Left renal pelvis (tissue), 4 donors: ENCODE results near the gene FCRL5. TPM values are rescaled to one million over a fixed set of nuclear protein-coding genes. Genes with fewer than 3 reads are reported as not detected.
A peak's percentile ranks its signal among the peaks of the same experiment; 100 is the strongest.

Source experiments
- DNase-seq, 4 donors: peaks; one replicate each; pipeline ENCODE4 v3.0.0-alpha.2; 2013; ENCODE audit warnings: low read depth in 4 of 4, low spot score in 3 of 4
- polyA plus RNA-seq, 4 donors: library from polyadenylated mRNA; unstranded; fragments of 120-200 nt; gene quantifications; one replicate each; pipeline ENCODE4 v1.2.1, GENCODE V29; 2013; ENCODE audit not compliant: insufficient read length in 4 of 4

FCRL5 gene
- polyA plus RNA-seq, 4 donors, result 0.09 to 0.14 (median 0.14) TPM; not detected in 1

DNA sequence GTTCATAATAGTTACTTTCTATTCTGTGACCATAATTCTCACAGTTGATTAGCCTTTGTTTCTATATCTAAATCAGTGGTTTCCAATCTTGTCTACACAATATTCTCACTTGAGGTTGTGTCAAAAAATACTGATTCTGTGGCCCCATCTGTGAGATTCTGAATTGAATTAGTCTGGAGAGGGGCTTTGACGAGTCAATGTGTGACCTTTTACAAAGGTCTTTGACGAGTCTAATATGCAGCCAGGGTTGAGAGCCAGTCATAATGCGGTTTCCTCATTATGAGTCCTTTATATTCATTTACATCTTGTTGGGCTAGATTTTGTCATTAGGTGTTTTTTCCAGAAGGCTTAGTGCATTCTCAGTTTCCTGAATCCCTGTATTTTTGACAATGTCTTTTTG lies 19.7 kb downstream of the FCRL5 start:
- DNase-seq, result no peak

DNA sequence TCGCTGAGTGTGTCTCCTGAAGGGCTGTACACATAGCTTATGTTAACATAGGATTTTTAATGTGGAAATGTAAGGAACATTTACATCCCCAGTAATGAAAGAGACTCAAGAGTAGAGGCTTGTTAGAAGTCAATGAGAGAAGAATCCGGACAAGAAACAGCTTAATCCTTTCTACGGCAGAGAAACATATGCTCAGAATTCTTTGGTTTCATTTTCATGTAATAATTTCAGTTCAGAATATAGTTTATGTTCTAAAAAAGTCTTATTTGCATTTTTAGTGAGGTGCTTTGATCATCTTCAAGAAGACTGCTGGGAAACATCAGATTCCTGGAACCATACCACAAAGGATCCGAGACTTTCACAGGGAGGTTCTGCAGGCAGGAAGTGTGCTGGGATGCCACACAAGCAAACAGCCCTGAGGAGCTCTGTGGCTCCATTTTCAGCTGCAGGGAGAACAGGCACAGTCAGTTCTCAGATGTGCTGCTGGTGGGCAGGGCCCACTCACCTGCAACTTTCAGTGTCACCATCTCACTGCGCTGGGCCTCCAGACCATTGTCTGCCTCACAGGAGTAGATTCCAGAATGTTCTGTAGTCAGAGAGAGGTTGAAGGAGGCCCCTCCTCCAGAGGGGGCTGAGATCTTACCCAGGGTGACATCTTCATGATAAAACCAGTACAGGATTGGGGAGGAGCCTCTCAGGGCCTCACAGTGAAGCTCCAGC lies 28.4 kb downstream of the FCRL5 start:
- DNase-seq, result no peak

DNA sequence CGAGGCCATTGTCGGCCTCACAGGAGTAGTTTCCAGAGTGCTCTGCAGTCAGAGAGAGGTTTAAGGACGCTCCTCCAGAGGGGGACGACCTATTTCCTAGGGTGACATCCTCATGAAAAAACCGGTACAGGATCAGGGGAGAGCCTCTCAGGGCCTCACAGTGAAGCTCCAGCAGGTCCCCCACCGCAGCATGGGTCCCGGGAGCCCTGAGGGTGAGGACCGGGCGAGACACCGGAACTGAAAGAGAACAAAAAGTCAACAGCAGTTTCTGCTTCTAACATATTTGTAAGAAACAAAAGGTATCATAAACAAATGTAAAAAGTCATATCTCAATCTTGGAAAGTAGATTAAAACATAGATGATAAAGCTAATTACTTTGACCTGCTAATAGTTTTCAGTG lies 31.3 kb downstream of the FCRL5 start:
- no peak for DNase-seq

DNA sequence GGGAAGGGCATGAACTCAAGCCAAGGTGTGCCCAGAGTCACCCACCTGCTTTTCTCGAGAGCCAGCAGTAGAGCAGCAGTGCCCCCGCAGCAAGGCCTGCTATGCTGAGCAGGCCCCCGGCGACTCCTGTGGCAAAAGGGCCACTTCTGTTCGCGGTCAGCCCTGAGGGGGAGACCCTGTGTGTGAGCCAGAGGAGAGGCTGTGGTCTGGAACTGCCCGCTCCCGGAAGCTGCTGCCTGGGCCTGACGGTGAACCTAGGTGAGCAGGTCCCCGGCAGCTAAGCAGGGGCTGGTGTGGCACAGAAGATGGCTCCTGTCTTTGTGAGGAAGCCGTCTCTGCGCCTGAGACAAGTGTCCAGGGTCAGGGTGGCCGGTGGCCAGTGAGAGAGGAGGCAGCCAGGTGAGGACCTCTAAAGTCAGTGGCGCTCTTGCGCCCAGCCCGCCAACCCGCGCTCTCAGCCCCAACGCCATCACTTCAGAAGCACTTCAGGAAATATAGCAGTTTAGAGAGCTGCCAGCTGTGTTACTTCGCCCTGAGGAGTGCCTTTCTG lies 31.9 kb downstream of the FCRL5 start:
- no peak for DNase-seq

DNA sequence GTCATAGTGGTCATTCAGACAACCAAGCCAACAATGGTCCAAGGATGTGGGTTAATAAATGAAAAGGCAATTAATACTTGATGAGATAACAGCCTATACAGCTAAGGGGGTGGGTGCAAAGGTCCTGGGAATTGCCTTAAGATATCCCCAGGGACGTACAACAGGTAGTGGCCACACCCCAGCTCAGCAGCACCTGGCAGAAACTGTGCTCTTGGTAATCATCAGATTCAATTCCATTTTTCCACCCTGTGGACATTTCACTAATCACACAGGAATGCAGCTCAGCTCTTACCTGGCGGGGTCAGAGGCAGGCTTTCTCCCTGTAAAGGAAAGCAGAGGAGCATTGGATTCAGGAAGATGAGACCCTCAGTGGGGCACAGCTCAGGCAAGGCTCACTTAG lies 32.9 kb downstream of the FCRL5 start:
- DNase-seq, result no peak

DNA sequence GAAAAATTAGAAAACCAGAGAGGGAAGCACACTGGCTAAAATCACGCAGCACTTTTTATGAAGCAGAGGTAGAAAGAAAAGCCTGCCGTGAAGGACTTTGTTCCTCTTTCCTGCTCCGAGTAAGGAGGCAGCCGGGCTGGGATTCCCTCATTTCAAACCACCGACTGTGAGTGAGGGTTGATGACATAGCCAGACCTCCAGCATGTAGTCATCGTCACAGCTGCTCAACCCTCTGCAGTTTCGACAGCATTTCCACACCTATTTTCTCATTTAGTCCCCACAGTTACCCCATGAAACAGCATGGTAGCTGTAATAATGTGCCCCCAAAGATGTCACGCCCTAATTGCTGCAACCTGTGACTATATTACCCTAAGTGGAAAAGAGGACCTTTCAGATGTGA lies 35.3 kb downstream of the FCRL5 start:
- DNase-seq, result no peak

DNA sequence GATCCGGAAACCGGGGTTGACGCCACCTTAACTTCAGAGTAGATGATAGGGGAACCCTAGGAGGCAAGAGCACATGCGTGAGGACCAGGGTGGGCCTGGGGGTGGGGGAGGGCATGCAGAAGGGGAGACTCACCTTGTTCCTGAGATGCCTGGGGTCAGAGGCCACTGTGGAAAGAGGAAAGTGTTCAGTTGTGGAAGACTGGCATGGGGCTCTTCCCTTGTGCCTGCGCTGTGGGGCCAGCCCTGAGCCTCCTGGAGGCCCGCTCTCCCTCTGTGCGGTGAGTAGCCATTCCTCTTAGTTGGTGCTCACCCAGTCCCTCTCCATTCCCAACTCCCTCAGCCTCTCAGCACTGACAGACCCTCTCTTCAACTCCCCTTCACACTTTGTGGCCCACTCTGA lies 36.6 kb downstream of the FCRL5 start:
- DNase-seq, result no peak

DNA sequence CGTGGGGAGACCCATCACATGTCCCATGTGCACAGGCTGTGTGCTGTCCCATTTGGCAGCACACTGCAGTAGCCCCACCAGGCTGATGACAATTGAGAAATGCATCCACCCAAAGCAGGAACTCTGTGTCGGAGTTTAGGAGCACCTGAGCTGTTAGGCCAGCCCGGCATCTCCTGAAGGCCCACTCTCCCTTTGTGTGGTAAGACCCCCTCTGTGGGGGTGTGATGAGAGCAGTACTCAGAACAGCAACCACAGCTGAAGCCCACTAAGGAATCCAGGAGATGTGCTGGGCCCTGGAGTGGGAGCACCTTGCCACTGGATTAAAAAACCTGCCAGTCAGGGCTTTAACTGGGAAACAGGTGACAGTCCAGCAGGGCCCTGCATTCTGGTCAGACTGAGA lies 37.2 kb downstream of the FCRL5 start:
- DNase-seq, result no peak

DNA sequence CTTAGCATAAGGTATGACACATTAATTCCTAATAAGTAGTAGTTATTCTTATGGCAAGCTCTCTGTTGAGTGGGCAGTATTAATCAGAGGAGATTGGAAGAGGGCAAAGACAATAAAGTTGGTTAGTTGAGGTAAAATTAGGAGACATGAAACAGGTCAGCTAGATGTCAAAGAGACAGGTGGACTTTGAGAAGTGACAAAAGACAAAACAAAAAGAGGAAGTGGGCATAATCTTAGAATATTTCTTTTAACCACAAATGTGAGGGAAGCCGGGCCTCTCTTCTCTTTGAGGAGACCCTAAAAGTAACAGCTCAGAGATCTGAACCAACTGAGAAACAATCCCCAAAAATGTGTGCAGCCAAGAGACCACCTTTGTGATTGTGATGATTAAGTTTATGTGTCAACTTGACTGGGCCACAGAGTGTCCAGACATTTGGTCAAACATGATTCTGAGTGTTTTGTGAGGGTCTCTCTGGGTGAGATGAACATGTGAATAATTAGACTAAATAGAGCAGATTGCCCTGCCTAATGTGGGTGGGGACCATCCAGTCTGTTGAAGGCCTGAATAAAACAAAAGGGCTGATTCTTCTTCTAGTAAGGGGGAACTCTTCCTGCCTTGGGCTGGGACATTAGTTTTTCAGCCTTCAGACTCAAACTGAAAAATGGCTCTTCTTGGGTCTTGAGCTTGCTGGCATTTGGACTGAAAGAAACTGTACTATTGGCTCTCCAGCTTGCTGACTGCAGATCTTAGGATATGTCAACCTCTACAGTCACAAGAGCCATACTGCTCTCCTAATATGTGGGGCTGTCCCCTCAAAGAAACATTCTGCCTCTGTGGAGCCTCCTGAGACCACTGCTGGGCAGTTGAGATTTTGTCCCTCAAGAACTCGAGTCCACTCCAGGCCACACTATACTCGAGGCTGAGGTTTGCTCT lies 40.0 kb downstream of the FCRL5 start:
- DNase-seq, result no peak

DNA sequence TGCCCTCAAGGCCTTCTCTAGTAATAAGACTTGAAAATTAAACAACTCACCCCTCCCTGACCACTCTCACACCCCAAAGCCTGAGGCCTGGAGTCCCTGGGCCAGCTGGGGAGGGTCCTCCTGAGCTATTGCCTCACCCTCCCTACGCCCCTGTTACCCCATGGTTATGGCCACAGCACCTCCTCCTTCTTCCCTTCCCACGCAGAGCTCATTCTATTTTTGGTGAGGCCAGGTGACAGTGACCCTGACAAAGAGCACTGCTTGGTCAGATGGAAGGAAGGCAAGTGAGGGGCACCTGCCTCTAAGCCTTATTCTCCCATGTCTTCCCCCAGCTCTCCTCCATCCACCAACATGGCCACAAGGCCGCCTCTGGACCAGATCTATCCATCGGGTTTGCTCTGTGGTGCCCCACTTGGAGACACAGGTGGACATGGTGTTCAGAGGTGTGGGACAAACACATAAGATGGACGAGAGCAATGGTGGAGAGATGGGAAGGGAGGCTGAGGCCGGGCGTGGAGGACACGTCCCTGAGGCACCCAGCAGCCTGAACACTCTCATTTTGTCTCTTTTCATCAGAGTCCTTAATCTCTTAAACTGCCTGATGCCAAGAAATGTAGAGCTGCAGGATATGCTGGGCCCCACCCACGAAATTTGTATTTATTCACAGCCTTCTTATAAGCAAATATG lies 42.6 kb downstream of the FCRL5 start:
- DNase-seq, result no peak

DNA sequence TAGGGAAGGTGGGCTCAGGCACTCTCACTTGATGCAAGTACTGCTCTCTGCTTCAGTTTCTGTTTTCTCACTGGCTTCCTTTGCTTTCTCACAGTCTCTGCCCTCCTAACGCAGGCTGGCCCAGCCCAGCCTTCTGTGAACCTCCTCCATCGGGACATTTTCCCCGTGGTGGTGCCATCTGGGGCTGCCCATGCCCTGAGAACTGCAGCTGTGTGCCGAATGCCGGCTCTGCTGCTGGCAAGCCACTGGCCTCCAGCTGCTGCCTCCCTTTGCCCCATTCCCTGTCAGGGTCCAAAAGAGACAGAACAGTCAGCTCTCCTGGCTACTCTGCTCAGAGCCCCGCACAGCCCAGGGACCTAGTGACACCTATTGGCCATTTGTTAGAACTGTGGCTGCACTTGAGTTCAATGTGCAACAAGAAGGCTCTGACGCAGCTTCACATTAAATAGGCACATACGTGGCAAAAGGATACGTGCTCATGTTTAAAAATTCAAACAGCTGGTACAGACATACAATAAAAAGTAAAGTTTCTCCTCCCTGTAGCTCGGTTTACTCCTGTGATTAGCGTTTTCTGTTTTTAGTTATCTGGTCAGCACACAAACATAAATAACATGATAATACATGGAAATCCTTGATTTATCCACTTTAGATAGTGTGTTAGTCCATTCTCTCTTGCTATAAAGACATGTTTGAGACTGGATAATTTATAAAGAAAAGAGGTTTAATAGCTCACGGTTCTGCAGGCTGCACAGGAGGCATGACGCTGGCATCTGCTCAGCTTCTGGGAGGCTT lies 46.6 kb downstream of the FCRL5 start:
- peak in 1 of 4 donors; percentile 18 for DNase-seq

DNA sequence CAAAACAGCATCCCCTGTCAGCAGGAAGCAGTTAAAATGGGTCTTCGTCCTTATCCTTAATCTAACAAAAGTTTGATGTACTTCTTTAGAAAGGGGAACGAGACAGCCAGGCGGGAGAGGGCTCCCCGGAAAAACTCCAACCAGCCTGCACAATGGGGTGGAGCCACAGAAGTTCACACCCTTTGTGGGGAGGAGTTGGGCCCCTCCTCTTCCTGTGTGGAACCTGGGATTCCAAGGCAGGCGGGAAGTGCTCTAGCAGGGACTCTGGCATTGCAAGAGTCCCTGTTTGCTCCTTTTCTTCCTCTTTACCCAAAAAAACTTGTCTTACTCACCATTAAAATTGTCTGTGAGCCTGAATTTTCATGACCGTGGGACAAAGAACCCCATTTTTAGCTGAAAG lies 47.7 kb downstream of the FCRL5 start:
- no peak for DNase-seq

DNA sequence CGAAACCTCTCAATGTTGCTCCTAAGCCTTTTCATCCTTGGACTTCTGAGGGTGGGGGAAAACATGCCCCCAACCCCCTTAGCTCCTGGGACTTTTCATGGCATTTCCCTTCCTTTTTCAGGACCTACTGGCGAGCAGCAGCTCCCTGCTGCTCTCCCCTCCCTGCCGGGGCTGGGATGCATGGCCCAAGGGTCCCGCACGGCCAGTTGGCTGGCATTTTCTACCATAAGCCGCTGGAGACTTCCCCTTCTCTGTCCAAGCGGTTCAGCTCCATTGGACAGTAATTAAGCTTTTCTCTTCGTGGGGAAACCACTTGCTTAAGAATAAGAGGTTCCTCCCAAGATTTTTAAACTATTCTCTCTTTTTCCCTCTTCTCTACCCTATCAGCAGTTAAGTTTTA lies 52.8 kb downstream of the FCRL5 start:
- no peak for DNase-seq

DNA sequence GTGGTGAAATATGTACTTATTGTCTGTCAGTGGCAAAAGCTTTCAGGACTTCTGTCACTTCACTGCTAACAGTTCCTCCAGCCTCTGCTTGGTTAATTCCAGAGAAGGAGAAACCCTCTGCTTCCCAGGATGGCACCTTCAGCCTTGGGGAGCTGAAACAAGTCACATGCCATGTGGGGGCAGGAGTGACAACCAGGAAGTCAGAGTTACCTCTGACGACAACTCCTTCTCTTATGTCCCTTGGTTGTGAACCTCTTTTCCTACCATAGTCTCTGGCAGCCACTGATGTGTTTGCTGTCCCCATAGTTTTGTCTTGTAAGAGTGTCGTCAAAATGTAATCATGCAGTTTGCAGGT lies 53.6 kb downstream of the FCRL5 start:
- no peak for DNase-seq

DNA sequence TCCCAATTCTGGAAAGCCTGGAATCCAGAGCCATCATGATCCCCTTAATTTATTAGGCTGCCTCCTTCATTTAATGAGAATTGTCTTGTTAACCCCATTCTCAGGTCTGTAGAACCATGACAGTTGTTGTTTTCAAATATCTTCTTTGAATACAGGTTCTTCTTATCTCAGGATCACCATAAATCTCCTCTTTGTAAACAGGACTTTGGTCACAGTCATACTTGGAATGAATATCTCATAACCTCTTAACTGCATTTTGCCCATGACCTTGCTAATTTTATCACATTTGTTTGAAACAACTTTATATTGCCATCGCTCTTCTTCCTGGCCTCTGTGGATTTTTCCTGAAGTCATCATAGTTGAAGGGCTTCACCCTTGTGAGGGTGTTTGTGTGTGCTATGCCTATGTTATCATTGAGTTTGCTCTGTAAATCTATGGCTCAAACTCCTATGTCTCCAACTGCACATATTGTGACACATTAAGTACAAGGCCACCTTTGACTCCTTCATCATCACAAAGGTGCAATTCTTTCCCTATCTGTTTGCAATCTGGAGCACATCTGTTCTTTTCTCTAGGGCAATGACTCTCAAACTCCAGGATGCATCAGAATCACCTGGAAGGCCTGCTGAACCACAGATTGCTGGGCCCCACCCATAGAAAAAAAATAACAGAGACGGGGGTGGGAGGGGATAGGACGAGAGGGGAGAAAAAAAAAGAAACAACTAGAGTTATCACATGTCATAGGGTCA lies 54.2 kb downstream of the FCRL5 start:
- no peak for DNase-seq

DNA sequence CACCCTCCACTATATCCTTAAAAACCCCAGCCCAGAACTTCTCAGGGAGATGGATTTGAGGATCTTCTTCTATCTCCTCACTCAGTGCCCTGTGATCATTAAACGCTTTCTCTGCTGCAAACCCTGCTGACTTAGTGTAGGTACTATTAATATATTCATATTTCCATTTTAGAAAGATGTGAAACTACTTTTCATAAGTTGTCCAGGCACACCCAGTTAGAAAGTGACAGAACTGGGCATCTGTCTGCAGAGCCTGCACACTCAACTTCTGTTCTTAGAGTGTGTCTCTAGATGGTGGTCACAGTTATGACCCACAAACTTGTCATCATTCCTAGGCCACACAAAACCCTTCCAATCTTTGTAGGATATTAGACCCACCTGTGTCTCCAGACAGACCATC lies 55.0 kb downstream of the FCRL5 start:
- DNase-seq, result no peak

DNA sequence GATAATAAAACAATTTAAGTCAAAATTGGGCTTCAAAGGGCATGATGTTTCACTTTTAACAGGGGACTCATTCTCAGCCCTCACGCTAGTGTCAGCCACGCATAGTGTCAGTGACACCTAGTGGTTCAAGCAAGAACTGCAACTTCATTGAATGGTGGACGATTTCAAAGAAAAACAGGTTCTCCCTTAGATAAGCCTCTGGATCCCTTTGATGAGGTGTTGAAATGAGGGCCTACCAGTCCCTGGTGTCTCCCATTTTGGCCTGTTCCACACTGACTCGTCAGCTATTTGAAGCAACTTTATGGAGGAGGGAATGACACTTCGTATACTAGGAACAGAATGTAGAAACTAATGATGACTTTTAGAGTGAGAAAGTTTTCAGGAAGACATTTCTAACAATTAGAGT lies 56.2 kb downstream of the FCRL5 start:
- DNase-seq, result no peak

DNA sequence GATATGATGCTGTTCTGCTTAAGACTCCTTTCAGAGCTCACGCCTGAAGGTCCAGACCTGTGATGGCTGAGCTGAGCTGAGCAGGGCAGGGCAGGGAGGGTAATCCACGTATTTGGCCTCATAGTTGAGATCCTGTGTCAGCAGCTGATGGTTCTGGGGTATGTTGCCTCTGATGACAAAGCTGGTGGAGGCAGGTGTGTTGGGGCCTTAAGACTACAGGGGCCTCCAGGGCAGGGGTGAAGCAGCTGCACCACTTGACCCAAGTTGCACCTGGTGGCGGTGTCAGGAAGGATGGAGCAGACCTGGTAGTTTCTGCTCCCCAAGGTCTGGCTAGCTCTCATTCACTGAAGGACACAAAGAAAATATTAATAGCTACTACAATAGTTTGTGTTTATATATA lies 57.0 kb downstream of the FCRL5 start:
- DNase-seq, result no peak

DNA sequence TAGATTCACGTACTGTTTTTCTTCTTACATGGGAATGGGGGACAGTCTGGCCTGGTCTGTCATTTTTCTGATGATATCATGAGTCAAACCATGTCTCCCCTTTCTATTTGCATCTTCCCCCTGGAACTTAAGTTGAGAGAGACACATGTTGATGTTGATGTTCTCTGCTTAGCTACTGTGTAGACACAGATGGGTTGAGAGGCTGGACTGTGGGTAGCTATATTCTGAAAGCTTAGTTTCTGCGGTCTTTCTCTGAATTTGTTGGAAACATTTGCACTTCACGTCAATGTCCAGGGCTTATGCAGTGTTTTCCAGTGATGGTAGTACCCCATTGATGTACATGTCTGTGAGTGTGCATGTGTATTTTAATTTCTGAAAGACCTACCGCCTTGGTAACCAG lies 58.2 kb downstream of the FCRL5 start:
- no peak for DNase-seq
